ENCODE measurements around the gene SIK3. TPM values are rescaled to one million over a fixed set of nuclear protein-coding genes. Genes with fewer than 3 reads are reported as not detected.

SIK3 gene
- total RNA-seq, 1 donor from 2014 or later = 24.4 TPM

GRCh38 chr11:116975661-116976060 is 122.6 kb downstream of the SIK3 start:
- H3K36me3 ChIP-seq = no peaks in the 10 kb centered on the region
- TF ChIP-seq CTCF (IDR thresholded peaks at IDR 0.05) (no peak), EZH2 (IDR thresholded peaks at IDR 0.05) (no peak), EZH2phosphoT487 (IDR thresholded peaks at IDR 0.05) (no peak)
- H3K4me2 ChIP-seq = no peak overlapping the region
- no peak overlapping the region for H3K27ac ChIP-seq
- H3K79me2 ChIP-seq (ENCODE audit: low read depth) = peaks cover 78% of the 10 kb centered on the region
- H3K4me3 Mint-ChIP-seq = no peak overlapping the region
- peaks cover 10% of the 10 kb centered on the region for H3F3A ChIP-seq (ENCODE audit: low read depth)
- peaks cover 6% of the 10 kb centered on the region for H3K27me3 Mint-ChIP-seq (ENCODE audit: insufficient read depth, low read depth)
- H3K36me3 Mint-ChIP-seq = peaks cover 2% of the 10 kb centered on the region
- no peak overlapping the region for H3K9ac ChIP-seq
- H3K4me1 ChIP-seq = peaks cover 15% of the 10 kb centered on the region
- no peaks in the 10 kb centered on the region for H3K27me3 ChIP-seq
- no peak for DNase-seq (ENCODE audit: low spot score)
- H4K20me1 ChIP-seq (ENCODE audit: low read depth) = peaks cover 33% of the 10 kb centered on the region
- H3K9me3 Mint-ChIP-seq = no peaks in the 10 kb centered on the region
- no peak overlapping the region for H3K27ac Mint-ChIP-seq
- H2AFZ ChIP-seq (replicated peaks) = no peak overlapping the region
- peaks cover 13% of the 10 kb centered on the region for H3K4me1 Mint-ChIP-seq
- H3K4me3 ChIP-seq = no peak overlapping the region
- H3K9me3 ChIP-seq (ENCODE audit: low read depth) = no peaks in the 10 kb centered on the region

- peaks cover 79% of the 10 kb centered on the region for H3K79me2 ChIP-seq (ENCODE audit: low read depth)
- H3K9ac ChIP-seq = no peak overlapping the region
Measured at GRCh38 chr11:116973270-116973669, 125.0 kb downstream of the SIK3 start.

GRCh38 chr11:116972691-116973090 is 125.5 kb downstream of the SIK3 start:
- Histone ChIP-seq H2AFZ (replicated peaks) (no peak overlapping the region), H4K20me1 (ENCODE audit: low read depth) (peaks cover 33% of the 10 kb centered on the region)

More at GRCh38 chr11:116973270-116973669, 125.0 kb downstream of the SIK3 start:
- Histone ChIP-seq H3K27me3 (no peaks in the 10 kb centered on the region), H3K9me3 (ENCODE audit: low read depth) (no peaks in the 10 kb centered on the region), H3K4me2 (no peak overlapping the region), H3K4me3 (no peak overlapping the region), H3K36me3 (no peaks in the 10 kb centered on the region), H3K27ac (no peak overlapping the region), H3K4me1 (peaks cover 15% of the 10 kb centered on the region), H2AFZ (replicated peaks) (no peak overlapping the region), H4K20me1 (ENCODE audit: low read depth) (peaks cover 33% of the 10 kb centered on the region), H3F3A (ENCODE audit: low read depth) (peaks cover 10% of the 10 kb centered on the region)
- Mint-ChIP-seq H3K36me3 (no peaks in the 10 kb centered on the region), H3K4me1 (peaks cover 13% of the 10 kb centered on the region), H3K9me3 (peaks cover 1% of the 10 kb centered on the region), H3K4me3 (no peak overlapping the region), H3K27me3 (ENCODE audit: insufficient read depth, low read depth) (peaks cover 3% of the 10 kb centered on the region), H3K27ac (no peak overlapping the region)
- TF ChIP-seq EZH2phosphoT487 (IDR thresholded peaks at IDR 0.05) (no peak), EZH2 (IDR thresholded peaks at IDR 0.05) (no peak), CTCF (IDR thresholded peaks at IDR 0.05) (no peak)
- no peak for DNase-seq (ENCODE audit: low spot score)

More at GRCh38 chr11:116972691-116973090, 125.5 kb downstream of the SIK3 start:
- Mint-ChIP-seq H3K36me3 (no peaks in the 10 kb centered on the region), H3K9me3 (peaks cover 1% of the 10 kb centered on the region), H3K27ac (no peak overlapping the region), H3K4me1 (peaks cover 13% of the 10 kb centered on the region), H3K27me3 (ENCODE audit: insufficient read depth, low read depth) (peaks cover 3% of the 10 kb centered on the region), H3K4me3 (no peak overlapping the region)
- H3K27ac ChIP-seq = no peak overlapping the region
- peaks cover 80% of the 10 kb centered on the region for H3K79me2 ChIP-seq (ENCODE audit: low read depth)
- no peak for TF ChIP-seq CTCF (IDR thresholded peaks at IDR 0.05)
- no peak for TF ChIP-seq EZH2 (IDR thresholded peaks at IDR 0.05)
- no peak for TF ChIP-seq EZH2phosphoT487 (IDR thresholded peaks at IDR 0.05)
- no peaks in the 10 kb centered on the region for H3K27me3 ChIP-seq
- DNase-seq (ENCODE audit: low spot score) = peak; percentile 36
- H3K4me3 ChIP-seq = no peak overlapping the region
- peaks cover 15% of the 10 kb centered on the region for H3K4me1 ChIP-seq
- H3K9ac ChIP-seq = no peak overlapping the region
- H3K9me3 ChIP-seq (ENCODE audit: low read depth) = no peaks in the 10 kb centered on the region
- no peak overlapping the region for H3K4me2 ChIP-seq
- peaks cover 10% of the 10 kb centered on the region for H3F3A ChIP-seq (ENCODE audit: low read depth)
- H3K36me3 ChIP-seq = no peaks in the 10 kb centered on the region

All from neural progenitor cell (in vitro differentiated cells).